Measurements from ENCODE around the gene PHACTR2. TPM values are rescaled to one million over a fixed set of nuclear protein-coding genes. Genes with fewer than 3 reads are reported as not detected.

The PHACTR2 gene
- total RNA-seq, 2 experiments from 2014 or later = 10.7 to 12.2 TPM

DNA sequence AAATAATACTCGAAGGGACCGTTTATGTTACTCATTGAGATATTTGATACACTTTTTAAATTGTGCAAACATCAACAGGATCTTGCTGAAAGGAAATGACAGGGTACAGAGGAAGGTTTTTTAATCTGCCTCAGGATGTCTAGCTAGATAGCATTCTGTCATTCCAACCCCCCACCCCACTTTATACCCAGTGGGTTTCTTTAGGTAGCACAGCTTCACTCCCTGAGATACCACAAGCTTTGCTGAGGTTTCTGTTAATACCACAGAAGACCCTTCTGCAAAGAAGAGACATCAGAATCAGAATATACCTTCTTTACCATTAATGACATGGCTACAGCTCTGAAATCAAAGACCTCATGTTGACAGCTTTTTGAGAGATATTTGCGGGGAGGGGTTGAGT lies 1.3 kb downstream of the PHACTR2 start:
- CTCF ChIA-PET = interaction anchor here (0.7 to 1.2 kb wide), 4 partner anchors 103 to 502 kb away, joined by 3 to 7 read pairs (median 4); no protein-coding TSS in a partner anchor
- H3K4me1 Mint-ChIP-seq (ENCODE audit: low read depth) = peaks cover 12% of the 10 kb centered on the region
- peaks cover 7% of the 10 kb centered on the region for H3K27me3 Mint-ChIP-seq (ENCODE audit: low read depth)

DNA sequence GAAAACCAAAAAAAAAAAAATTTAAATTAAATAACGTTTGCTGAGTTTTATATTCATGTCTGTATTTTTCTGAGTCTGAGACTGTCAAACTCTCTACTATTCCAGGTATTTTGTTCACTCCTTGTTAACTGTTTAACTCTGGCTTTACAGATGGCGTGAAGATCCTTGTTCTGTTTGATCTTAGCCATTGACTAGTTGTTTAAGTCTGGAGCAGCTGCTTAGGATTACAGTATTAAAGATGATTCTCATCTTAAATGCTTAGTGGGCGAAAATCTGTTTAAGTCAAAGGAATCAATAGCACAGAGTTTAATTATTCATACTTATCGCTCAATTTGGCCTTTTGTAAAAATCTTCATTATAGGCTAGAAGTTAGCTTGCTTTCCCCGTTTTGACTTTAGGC lies 2.4 kb downstream of the PHACTR2 start:
- Mint-ChIP-seq H3K9me3 (peaks cover 4% of the 10 kb centered on the region), H3K36me3 (ENCODE audit: low read depth) (no peaks in the 10 kb centered on the region), H3K4me1 (ENCODE audit: low read depth) (peaks cover 11% of the 10 kb centered on the region), H3K27ac (no peak overlapping the region), H3K4me3 (no peak overlapping the region), H3K27me3 (ENCODE audit: low read depth) (peaks cover 4% of the 10 kb centered on the region)
- intact Hi-C loops (cut with micrococcal nuclease) = no loop called here
- CTCF ChIA-PET = no interaction called here
- no peak for DNase-seq

More for the DNA sequence above, 1.3 kb downstream of the PHACTR2 start:
- intact Hi-C loops (cut with micrococcal nuclease) = loop anchor here (5.0 kb wide), 2 partner anchors 102 to 128 kb away; no protein-coding TSS in a partner anchor
- DNase-seq = no peak
- Mint-ChIP-seq H3K27ac (no peak overlapping the region), H3K9me3 (peaks cover 4% of the 10 kb centered on the region), H3K4me3 (peak overlapping the region; percentile 80), H3K36me3 (ENCODE audit: low read depth) (no peaks in the 10 kb centered on the region)

DNA sequence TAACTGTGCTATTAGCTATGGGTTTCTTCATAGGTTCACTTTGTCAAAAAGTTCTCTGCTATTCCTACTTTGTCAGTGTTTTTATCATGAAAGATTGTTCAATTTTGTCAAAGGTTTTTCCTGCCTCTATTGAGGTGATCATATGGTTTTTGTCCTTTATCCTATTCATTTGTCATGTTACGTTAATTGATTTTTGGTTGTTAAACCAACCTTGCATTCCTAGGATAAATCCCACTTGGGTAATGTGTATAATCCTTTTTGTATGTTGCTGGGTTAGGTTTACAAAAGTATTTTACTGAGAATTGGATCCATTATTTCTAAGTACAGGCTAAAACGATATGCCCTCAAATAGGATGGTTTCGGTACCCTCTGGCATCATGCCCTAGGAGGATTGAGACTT lies 5.0 kb downstream of the PHACTR2 start:
- DNase-seq = no peak
- Mint-ChIP-seq H3K9me3 (peaks cover 4% of the 10 kb centered on the region), H3K4me1 (ENCODE audit: low read depth) (peaks cover 9% of the 10 kb centered on the region), H3K27ac (no peak overlapping the region), H3K4me3 (no peak overlapping the region), H3K36me3 (ENCODE audit: low read depth) (no peaks in the 10 kb centered on the region), H3K27me3 (ENCODE audit: low read depth) (peaks cover 4% of the 10 kb centered on the region)
- intact Hi-C loops (cut with micrococcal nuclease) = no loop called here
- CTCF ChIA-PET = no interaction called here

DNA sequence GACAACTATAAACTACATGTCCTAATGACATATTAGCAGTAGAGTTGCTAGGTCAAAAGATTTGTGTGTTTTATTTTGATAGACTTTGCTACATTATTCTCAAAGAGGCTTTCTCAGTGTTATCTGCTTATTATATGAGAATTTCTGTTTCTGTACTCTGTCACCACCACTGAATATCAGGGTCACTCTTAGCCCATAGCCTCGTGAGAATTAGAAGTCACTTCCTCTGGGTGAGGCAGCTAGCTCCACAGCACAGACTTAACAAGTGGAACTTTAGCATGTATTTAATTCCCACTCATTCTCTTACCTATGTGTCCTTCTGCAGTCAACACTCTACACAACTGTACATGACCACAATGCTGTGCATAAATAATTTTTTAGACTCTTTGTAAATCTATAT lies 6.7 kb downstream of the PHACTR2 start:
- H3K36me3 Mint-ChIP-seq (ENCODE audit: low read depth) = no peaks in the 10 kb centered on the region
- no peak overlapping the region for H3K27ac Mint-ChIP-seq
- peaks cover 5% of the 10 kb centered on the region for H3K4me1 Mint-ChIP-seq (ENCODE audit: low read depth)
- no peak for DNase-seq
- CTCF ChIA-PET = no interaction called here
- intact Hi-C loops (cut with micrococcal nuclease) = no loop called here
- H3K9me3 Mint-ChIP-seq = peaks cover 4% of the 10 kb centered on the region
- no peak overlapping the region for H3K4me3 Mint-ChIP-seq
- peaks cover 4% of the 10 kb centered on the region for H3K27me3 Mint-ChIP-seq (ENCODE audit: low read depth)

DNA sequence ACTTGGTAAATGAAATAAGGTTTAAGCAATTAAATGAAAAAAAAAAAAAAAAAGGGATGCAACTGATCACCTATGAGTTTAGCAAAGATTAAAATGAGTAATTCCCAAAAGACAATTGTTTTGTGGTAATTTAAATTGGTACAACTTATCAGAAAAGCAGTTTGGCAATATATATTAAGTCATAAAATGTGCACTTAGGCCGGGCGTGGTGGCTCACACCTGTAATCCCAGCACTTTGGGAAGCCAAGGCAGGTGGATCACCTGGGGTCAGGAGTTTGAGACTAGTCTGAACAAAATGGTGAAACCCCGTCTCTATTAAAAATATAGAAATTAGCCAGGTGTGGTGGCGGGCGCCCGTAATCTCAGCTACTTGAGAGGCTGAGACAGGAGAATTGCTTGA lies 7.9 kb downstream of the PHACTR2 start:
- H3K4me1 Mint-ChIP-seq (ENCODE audit: low read depth) = peaks cover 10% of the 10 kb centered on the region
- intact Hi-C loops (cut with micrococcal nuclease) = no loop called here
- CTCF ChIA-PET = no interaction called here

DNA sequence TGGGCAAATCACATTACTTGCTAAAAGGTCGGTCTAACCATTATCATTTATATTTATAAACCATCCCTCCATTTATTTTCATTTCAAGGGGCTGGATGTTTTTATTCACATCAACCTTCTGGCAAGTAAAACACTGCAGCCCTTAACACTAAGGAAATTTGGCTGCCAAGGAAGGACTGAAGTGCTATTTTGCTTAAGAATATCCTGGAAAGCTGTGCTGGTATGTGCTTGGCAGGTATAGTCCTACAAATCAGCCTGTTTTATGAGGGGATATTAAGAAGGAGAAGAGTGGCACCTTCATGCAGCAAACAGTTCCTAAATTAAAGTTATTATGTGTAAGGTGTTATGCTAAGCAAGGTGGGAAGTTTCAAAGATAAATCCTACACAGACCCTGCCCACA lies 9.8 kb downstream of the PHACTR2 start:
- H3K36me3 Mint-ChIP-seq (ENCODE audit: low read depth) = no peaks in the 10 kb centered on the region
- intact Hi-C loops (cut with micrococcal nuclease) = no loop called here
- DNase-seq = no peak
- no peak overlapping the region for H3K4me3 Mint-ChIP-seq
- CTCF ChIA-PET = interaction anchor here (1.2 kb wide), 1 partner anchor 161 kb away, joined by 3 read pairs; no protein-coding TSS in a partner anchor
- peaks cover 8% of the 10 kb centered on the region for H3K4me1 Mint-ChIP-seq (ENCODE audit: low read depth)
- H3K27me3 Mint-ChIP-seq (ENCODE audit: low read depth) = no peaks in the 10 kb centered on the region
- peaks cover 4% of the 10 kb centered on the region for H3K9me3 Mint-ChIP-seq
- no peak overlapping the region for H3K27ac Mint-ChIP-seq

More for the DNA sequence above, 7.9 kb downstream of the PHACTR2 start:
- Mint-ChIP-seq H3K27ac (no peak overlapping the region), H3K9me3 (peaks cover 4% of the 10 kb centered on the region), H3K27me3 (ENCODE audit: low read depth) (no peaks in the 10 kb centered on the region), H3K36me3 (ENCODE audit: low read depth) (no peaks in the 10 kb centered on the region), H3K4me3 (no peak overlapping the region)
- DNase-seq = no peak

DNA sequence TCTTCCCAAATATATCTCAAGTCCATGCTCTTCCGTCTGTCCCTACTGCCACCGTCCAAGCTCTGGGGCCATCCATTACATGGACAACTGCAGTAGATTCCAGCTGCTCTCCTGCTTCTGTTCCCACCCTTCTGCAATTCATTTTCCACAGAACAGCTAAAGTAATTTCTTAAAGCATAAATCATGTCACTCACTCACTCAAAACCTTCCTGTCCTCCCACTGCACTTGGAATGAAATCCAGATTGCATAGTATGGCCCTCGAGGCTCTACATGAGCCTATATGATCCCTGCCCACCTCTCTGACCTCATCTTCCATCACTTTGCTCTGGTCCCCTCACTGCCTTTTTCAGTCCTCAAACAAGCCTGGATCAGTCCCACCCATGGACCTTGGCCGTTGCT lies 10.9 kb downstream of the PHACTR2 start:
- DNase-seq = no peak
- H3K4me3 Mint-ChIP-seq = no peak overlapping the region
- no peak overlapping the region for H3K27ac Mint-ChIP-seq
- CTCF ChIA-PET = interaction anchor here (1.0 kb wide), 1 partner anchor 27 kb away, joined by 3 read pairs; no protein-coding TSS in a partner anchor
- intact Hi-C loops (cut with micrococcal nuclease) = no loop called here
- H3K36me3 Mint-ChIP-seq (ENCODE audit: low read depth) = no peaks in the 10 kb centered on the region
- H3K9me3 Mint-ChIP-seq = no peaks in the 10 kb centered on the region
- H3K27me3 Mint-ChIP-seq (ENCODE audit: low read depth) = no peaks in the 10 kb centered on the region
- H3K4me1 Mint-ChIP-seq (ENCODE audit: low read depth) = peaks cover 10% of the 10 kb centered on the region

DNA sequence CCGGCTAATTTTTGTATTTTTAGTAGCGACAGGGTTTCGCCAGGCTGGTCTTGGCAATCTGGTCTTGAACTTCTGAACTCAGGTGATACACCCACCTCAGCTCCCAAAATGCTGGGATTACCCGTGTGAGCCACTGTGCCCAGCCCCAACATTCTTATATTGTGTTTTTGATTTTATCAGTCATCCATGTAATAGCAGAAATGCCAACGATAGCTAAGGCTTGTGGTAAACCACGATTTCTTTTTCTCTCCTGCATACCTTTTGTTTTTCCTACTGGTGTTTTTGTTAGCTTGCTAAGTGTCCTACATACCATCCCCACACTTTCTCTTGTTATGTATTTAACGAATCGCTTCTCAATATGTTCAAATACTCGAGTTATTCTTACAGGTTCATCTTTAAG lies 12.1 kb downstream of the PHACTR2 start:
- H3K4me1 Mint-ChIP-seq (ENCODE audit: low read depth) = peaks cover 22% of the 10 kb centered on the region
- no peak overlapping the region for H3K27ac Mint-ChIP-seq
- intact Hi-C loops (cut with micrococcal nuclease) = no loop called here
- H3K4me3 Mint-ChIP-seq = no peak overlapping the region
- H3K9me3 Mint-ChIP-seq = no peaks in the 10 kb centered on the region
- no peaks in the 10 kb centered on the region for H3K27me3 Mint-ChIP-seq (ENCODE audit: low read depth)
- DNase-seq = no peak
- CTCF ChIA-PET = no interaction called here
- no peaks in the 10 kb centered on the region for H3K36me3 Mint-ChIP-seq (ENCODE audit: low read depth)

DNA sequence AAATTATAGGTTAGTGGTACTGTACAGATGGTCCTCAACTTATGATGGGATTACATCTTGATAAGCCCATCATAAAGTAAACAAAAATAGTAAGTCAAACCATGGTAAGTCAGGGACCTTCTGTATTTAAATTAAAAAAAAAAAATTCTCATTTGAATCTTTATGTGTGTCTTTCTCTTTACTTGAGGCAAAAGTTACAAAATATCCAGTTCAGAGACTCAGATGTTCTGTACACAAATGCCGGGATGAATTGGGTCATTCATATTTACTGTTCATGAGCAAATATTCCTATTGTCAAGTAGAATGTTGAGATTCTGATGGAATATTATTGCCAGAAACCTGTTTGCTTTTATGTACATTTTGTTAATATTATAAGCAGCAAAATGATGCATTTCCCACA lies 13.4 kb downstream of the PHACTR2 start:
- H3K27me3 Mint-ChIP-seq (ENCODE audit: low read depth) = no peaks in the 10 kb centered on the region
- H3K9me3 Mint-ChIP-seq = no peaks in the 10 kb centered on the region
- CTCF ChIA-PET = no interaction called here
- no peak overlapping the region for H3K4me3 Mint-ChIP-seq
- DNase-seq = no peak
- H3K27ac Mint-ChIP-seq = no peak overlapping the region
- H3K36me3 Mint-ChIP-seq (ENCODE audit: low read depth) = no peaks in the 10 kb centered on the region
- intact Hi-C loops (cut with micrococcal nuclease) = no loop called here
- H3K4me1 Mint-ChIP-seq (ENCODE audit: low read depth) = peaks cover 33% of the 10 kb centered on the region

DNA sequence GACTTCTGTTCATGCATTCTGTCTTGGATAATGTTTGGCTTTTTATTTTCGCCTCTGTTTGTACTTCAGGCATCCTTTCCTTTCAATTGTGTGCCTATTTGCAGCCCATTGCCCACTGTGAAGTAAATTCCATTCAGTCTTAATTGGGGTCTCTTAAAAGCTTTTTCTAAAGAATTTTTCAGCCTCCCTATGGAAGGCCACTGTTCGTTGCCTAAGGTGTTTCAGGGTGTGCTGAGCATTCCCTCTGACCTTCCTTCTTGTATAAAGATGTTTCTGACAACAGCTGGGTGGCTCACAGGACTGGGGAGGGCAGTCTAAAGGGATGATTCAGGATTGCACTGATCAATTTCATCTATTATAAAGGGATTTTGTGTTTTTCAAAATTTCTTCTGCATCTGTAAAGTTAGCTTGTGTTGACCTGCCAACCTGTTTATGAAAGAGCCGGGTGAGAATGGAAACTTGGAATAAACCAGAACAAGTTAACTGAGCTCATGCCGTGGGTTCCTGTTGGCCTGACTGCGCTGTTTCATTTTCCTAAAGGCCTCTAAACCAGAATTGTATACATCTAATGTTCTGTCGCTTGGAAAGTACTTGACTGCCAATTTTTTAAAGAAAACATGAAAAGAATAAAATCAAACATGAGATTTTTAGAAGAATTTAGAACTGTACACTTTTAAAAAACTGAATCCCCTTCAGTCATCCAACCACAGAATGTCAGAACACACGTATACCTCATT lies 14.3 kb downstream of the PHACTR2 start:
- no peak for DNase-seq
- Mint-ChIP-seq H3K4me3 (no peak overlapping the region), H3K36me3 (ENCODE audit: low read depth) (no peaks in the 10 kb centered on the region), H3K27me3 (ENCODE audit: low read depth) (no peaks in the 10 kb centered on the region), H3K4me1 (ENCODE audit: low read depth) (peaks cover 37% of the 10 kb centered on the region), H3K9me3 (no peaks in the 10 kb centered on the region), H3K27ac (no peak overlapping the region)
- intact Hi-C loops (cut with micrococcal nuclease) = no loop called here
- CTCF ChIA-PET = no interaction called here

DNA sequence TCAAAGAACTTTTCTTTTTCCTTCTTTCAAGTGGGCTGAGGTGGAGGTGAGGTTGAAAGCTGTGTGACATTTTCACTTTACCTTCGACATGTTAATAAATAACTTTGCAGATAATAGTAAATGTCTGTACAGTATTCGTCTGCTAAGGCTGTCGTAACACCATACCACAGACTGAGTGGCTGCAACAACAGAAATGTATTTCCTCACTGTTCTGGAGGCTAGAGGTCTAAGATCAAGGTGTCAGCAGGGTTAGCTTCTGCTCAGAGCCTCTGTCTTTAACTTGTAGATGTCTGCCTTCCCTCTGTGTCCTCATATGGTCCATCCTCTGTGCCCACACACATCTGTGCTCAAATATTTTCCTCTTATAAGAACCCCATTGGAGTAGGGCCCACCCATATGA lies 14.9 kb downstream of the PHACTR2 start:
- intact Hi-C loops (cut with micrococcal nuclease) = no loop called here
- peaks cover 38% of the 10 kb centered on the region for H3K4me1 Mint-ChIP-seq (ENCODE audit: low read depth)

DNA sequence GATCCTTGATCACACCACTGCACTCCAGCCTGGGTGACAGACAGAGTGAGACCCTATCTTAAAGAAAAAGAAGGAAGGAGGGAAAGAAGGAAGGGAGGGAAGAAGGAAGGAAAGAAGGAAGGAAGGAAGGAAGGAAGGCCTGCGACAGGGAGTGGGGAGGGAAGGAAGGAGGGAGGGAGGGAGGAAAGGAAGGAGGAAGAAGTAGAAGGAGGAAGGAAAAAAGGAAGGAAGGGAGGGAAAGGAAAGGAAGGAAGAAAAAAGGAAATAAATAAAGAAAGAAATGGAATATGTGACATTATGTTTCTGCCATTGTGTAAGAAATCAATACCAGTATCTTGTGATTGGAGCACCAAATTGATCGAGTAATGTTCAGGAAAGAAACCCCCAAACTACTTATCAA lies 16.2 kb downstream of the PHACTR2 start:
- no peak for DNase-seq
- CTCF ChIA-PET = no interaction called here
- no peaks in the 10 kb centered on the region for H3K27me3 Mint-ChIP-seq (ENCODE audit: low read depth)
- H3K4me1 Mint-ChIP-seq (ENCODE audit: low read depth) = peaks cover 40% of the 10 kb centered on the region
- H3K9me3 Mint-ChIP-seq = no peaks in the 10 kb centered on the region
- H3K27ac Mint-ChIP-seq = peak overlapping the region; percentile 89
- no peak overlapping the region for H3K4me3 Mint-ChIP-seq
- intact Hi-C loops (cut with micrococcal nuclease) = loop anchor here (1.0 to 2.0 kb wide), 3 partner anchors 16 to 112 kb away; no protein-coding TSS in a partner anchor
- H3K36me3 Mint-ChIP-seq (ENCODE audit: low read depth) = no peaks in the 10 kb centered on the region

More for the DNA sequence above, 14.9 kb downstream of the PHACTR2 start:
- no peak overlapping the region for H3K4me3 Mint-ChIP-seq
- H3K27me3 Mint-ChIP-seq (ENCODE audit: low read depth) = no peaks in the 10 kb centered on the region
- CTCF ChIA-PET = no interaction called here
- H3K36me3 Mint-ChIP-seq (ENCODE audit: low read depth) = no peaks in the 10 kb centered on the region
- no peaks in the 10 kb centered on the region for H3K9me3 Mint-ChIP-seq
- H3K27ac Mint-ChIP-seq = no peak overlapping the region
- DNase-seq = no peak

DNA sequence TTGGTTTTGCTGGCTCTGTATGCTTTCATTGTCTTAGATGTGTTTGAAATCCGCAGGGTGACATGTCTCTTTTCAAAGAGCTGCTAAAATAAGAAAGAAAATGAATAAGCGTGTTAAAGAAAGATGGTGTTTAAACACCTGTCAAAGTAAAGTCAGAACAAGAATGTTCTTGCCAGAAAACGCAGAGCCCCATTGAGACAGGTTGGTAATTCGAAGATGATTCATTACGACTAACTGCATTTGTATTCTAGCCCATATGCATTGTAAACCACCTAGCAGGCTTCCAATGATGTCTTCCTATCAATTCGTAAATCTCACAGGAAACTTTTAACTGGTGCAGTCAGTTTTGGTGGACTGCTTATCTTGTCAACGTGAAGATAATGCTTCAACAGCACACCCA lies 16.8 kb downstream of the PHACTR2 start:
- Mint-ChIP-seq H3K4me1 (ENCODE audit: low read depth) (peaks cover 40% of the 10 kb centered on the region), H3K27me3 (ENCODE audit: low read depth) (no peaks in the 10 kb centered on the region), H3K4me3 (no peak overlapping the region), H3K9me3 (no peaks in the 10 kb centered on the region), H3K27ac (peak overlapping the region; percentile 89), H3K36me3 (ENCODE audit: low read depth) (no peaks in the 10 kb centered on the region)
- peak; percentile 41 for DNase-seq
- CTCF ChIA-PET = no interaction called here
- intact Hi-C loops (cut with micrococcal nuclease) = loop anchor here (1.0 to 2.0 kb wide), 3 partner anchors 16 to 112 kb away; no protein-coding TSS in a partner anchor
